Measurements from ENCODE around the gene GALNT14. TPM values are rescaled to one million over a fixed set of nuclear protein-coding genes. Genes with fewer than 3 reads are reported as not detected.

Gene GALNT14
- total RNA-seq, 4 donors from 2014 or later, result 1.00 TPM; not detected in 3

- Histone ChIP-seq H3K27me3 (no peaks in the 10 kb centered on the region), H3K9me3 (no peaks in the 10 kb centered on the region), H3K4me3 (no peak overlapping the region), H3K36me3 (no peaks in the 10 kb centered on the region), H3K27ac (no peak overlapping the region), H3K4me1 (no peaks in the 10 kb centered on the region)
- intact Hi-C loops (cut with DNase I; ENCODE audit: low total_unique reads) (no loop called here), in situ Hi-C loops (cut with MboI; ENCODE audit: low pct_ligation_motif_present in 1 of 4, low pct_unique_long_range_greater_than_20kb in 1 of 4, low sequenced_read_pairs in 3 of 4) (no loop called here)
- no peak for DNase-seq
- WGBS, 2 donors (ENCODE audit: low coverage in 1 of 2), result 60 to 71% methylated on average over 2 to 3 of the region's 3 CpGs
- no peak for TF ChIP-seq EP300 (IDR thresholded peaks at IDR 0.05; ENCODE audit: low read depth)
- no peak for TF ChIP-seq POLR2AphosphoS5 (IDR thresholded peaks at IDR 0.05)
- TF ChIP-seq POLR2A (IDR thresholded peaks at IDR 0.05), result no peak
- TF ChIP-seq, protein P1, sequence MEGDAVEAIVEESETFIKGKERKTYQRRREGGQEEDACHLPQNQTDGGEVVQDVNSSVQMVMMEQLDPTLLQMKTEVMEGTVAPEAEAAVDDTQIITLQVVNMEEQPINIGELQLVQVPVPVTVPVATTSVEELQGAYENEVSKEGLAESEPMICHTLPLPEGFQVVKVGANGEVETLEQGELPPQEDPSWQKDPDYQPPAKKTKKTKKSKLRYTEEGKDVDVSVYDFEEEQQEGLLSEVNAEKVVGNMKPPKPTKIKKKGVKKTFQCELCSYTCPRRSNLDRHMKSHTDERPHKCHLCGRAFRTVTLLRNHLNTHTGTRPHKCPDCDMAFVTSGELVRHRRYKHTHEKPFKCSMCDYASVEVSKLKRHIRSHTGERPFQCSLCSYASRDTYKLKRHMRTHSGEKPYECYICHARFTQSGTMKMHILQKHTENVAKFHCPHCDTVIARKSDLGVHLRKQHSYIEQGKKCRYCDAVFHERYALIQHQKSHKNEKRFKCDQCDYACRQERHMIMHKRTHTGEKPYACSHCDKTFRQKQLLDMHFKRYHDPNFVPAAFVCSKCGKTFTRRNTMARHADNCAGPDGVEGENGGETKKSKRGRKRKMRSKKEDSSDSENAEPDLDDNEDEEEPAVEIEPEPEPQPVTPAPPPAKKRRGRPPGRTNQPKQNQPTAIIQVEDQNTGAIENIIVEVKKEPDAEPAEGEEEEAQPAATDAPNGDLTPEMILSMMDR (IDR thresholded peaks at IDR 0.05), result no peak
Measured at GRCh38 chr2:31087491-31087890, 50.7 kb downstream of the GALNT14 start.

DNA sequence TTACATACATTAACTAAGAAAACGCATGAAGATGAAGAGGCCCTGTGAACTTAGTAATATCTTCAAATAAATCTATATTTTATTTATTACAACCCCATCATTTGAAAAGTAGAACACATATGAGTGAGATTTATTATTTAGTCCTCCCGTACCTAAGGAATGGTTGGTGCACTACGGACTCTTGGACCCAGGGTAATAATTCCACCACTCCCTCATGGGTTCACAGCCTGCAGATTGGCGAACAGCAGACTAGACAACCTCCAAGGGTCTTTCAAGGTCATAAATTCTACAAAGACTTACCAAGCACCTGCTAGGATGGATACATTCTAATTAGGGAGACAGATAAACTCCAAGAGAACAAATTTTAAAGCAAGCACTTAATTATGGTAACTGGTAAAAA is 51.6 kb downstream of the GALNT14 start:
- TF ChIP-seq POLR2AphosphoS5 (IDR thresholded peaks at IDR 0.05) (no peak), POLR2A (IDR thresholded peaks at IDR 0.05) (no peak), EP300 (IDR thresholded peaks at IDR 0.05; ENCODE audit: low read depth) (no peak)
- TF ChIP-seq, protein P1 (IDR thresholded peaks at IDR 0.05), result no peak
- H3K4me3 ChIP-seq, result no peak overlapping the region

GRCh38 chr2:31083234-31083993 is 54.8 kb downstream of the GALNT14 start:
- Histone ChIP-seq H3K9me3 (no peaks in the 10 kb centered on the region), H3K36me3 (no peaks in the 10 kb centered on the region), H3K27ac (no peak overlapping the region), H3K4me3 (no peak overlapping the region), H3K4me1 (no peaks in the 10 kb centered on the region), H3K27me3 (no peaks in the 10 kb centered on the region)
- TF ChIP-seq, protein P1 (IDR thresholded peaks at IDR 0.05), result no peak
- no peak for TF ChIP-seq POLR2AphosphoS5 (IDR thresholded peaks at IDR 0.05)
- no peak for TF ChIP-seq POLR2A (IDR thresholded peaks at IDR 0.05)
- no peak for TF ChIP-seq EP300 (IDR thresholded peaks at IDR 0.05; ENCODE audit: low read depth)
- in situ Hi-C loops (cut with MboI; ENCODE audit: low pct_ligation_motif_present in 1 of 4, low pct_unique_long_range_greater_than_20kb in 1 of 4, low sequenced_read_pairs in 3 of 4) (no loop called here), intact Hi-C loops (cut with DNase I; ENCODE audit: low total_unique reads) (no loop called here)
- 77 to 79% methylated on average over 4 to 13 of the region's 13 CpGs for WGBS, 2 donors (ENCODE audit: low coverage in 1 of 2)
- no peak for DNase-seq

More for the DNA sequence above, 51.6 kb downstream of the GALNT14 start:
- no peak overlapping the region for H3K27ac ChIP-seq
- H3K27me3 ChIP-seq, result no peaks in the 10 kb centered on the region
- no peaks in the 10 kb centered on the region for H3K36me3 ChIP-seq
- 54 to 61% methylated on average over 4 of the region's 4 CpGs for WGBS, 2 donors (ENCODE audit: low coverage in 1 of 2)
- no peaks in the 10 kb centered on the region for H3K4me1 ChIP-seq
- H3K9me3 ChIP-seq, result no peaks in the 10 kb centered on the region
- in situ Hi-C loops (cut with MboI; ENCODE audit: low pct_ligation_motif_present in 1 of 4, low pct_unique_long_range_greater_than_20kb in 1 of 4, low sequenced_read_pairs in 3 of 4), result no loop called here
- DNase-seq, result no peak
- intact Hi-C loops (cut with DNase I; ENCODE audit: low total_unique reads), result no loop called here

DNA sequence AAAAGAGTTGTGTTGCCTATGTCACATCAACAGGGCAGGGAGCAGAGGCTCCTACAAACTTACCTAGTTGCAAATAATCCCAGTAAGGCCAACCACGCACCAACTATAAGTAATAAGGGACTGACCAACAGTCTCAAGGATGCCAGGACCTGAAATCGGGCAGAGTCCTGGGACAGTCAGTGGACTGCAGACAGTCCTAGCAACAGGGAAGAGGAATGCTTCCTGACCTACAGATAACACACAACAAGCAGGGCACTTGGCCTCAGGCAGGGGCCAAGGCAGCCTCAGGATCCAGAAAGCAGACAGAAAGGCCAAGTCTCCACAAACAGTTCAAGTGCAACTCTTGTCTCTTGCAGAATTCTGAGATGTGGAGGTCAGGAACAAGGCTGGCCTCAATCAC is 56.2 kb downstream of the GALNT14 start:
- H3K27me3 ChIP-seq, result no peaks in the 10 kb centered on the region
- intact Hi-C loops (cut with DNase I; ENCODE audit: low total_unique reads), result no loop called here
- no peaks in the 10 kb centered on the region for H3K4me1 ChIP-seq
- DNase-seq, result no peak
- TF ChIP-seq, protein P1 (IDR thresholded peaks at IDR 0.05), result no peak
- no peak for TF ChIP-seq POLR2AphosphoS5 (IDR thresholded peaks at IDR 0.05)
- no peak for TF ChIP-seq EP300 (IDR thresholded peaks at IDR 0.05; ENCODE audit: low read depth)
- no peak for TF ChIP-seq POLR2A (IDR thresholded peaks at IDR 0.05)
- in situ Hi-C loops (cut with MboI; ENCODE audit: low pct_ligation_motif_present in 1 of 4, low pct_unique_long_range_greater_than_20kb in 1 of 4, low sequenced_read_pairs in 3 of 4), result no loop called here
- 91% methylated on average over 2 of the region's 2 CpGs; no CpG with 5 or more reads in 1 of the 2 donors for WGBS, 2 donors (ENCODE audit: low coverage in 1 of 2)
- no peaks in the 10 kb centered on the region for H3K36me3 ChIP-seq
- no peak overlapping the region for H3K27ac ChIP-seq
- no peaks in the 10 kb centered on the region for H3K9me3 ChIP-seq
- H3K4me3 ChIP-seq, result no peak overlapping the region

Measured in transverse colon (tissue), 4 donors.